Fibroblast of the aortic adventitia (primary cell): Measurements from ENCODE around the gene HCFC2. TPM values are rescaled to one million over a fixed set of nuclear protein-coding genes. Genes with fewer than 3 reads are reported as not detected.

Experiments used
- DNase-seq: peaks from one replicate; pipeline ENCODE4 v3.0.0-alpha.2; 2010; ENCODE audit warnings: low read depth
- H3K4me3 ChIP-seq: 2 replicates; pipeline ENCODE4 v1.5.1; 2011; ENCODE audit warnings: low read depth, mild to moderate bottlenecking, control low read depth, low read length, moderate library complexity
- total RNA-seq: library from RNA; depleted of rRNA; stranded (reverse); fragments of >200 nt; gene quantifications from 2 replicates; pipeline ENCODE4 v1.2.3, GENCODE V29; 2012; ENCODE audit warnings: low replicate concordance
- TF ChIP-seq, protein P1 (sequence below): IDR thresholded peaks from 2 replicates; pipeline ENCODE4 v1.5.1; 2011; ENCODE audit warnings: mild to moderate bottlenecking, low read length, control low read depth, inconsistent platforms; ENCODE audit not compliant: insufficient read depth

Gene HCFC2
- total RNA-seq, 1 donor, result 30.5 TPM

GRCh38 chr12:104143002-104143401, 78.7 kb downstream of the HCFC2 start:
- TF ChIP-seq, protein P1, sequence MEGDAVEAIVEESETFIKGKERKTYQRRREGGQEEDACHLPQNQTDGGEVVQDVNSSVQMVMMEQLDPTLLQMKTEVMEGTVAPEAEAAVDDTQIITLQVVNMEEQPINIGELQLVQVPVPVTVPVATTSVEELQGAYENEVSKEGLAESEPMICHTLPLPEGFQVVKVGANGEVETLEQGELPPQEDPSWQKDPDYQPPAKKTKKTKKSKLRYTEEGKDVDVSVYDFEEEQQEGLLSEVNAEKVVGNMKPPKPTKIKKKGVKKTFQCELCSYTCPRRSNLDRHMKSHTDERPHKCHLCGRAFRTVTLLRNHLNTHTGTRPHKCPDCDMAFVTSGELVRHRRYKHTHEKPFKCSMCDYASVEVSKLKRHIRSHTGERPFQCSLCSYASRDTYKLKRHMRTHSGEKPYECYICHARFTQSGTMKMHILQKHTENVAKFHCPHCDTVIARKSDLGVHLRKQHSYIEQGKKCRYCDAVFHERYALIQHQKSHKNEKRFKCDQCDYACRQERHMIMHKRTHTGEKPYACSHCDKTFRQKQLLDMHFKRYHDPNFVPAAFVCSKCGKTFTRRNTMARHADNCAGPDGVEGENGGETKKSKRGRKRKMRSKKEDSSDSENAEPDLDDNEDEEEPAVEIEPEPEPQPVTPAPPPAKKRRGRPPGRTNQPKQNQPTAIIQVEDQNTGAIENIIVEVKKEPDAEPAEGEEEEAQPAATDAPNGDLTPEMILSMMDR, result no peak
- no peak overlapping the region for H3K4me3 ChIP-seq
- DNase-seq, result no peak

GRCh38 chr12:104143918-104144317, 79.6 kb downstream of the HCFC2 start:
- TF ChIP-seq, protein P1, result no peak

DNA sequence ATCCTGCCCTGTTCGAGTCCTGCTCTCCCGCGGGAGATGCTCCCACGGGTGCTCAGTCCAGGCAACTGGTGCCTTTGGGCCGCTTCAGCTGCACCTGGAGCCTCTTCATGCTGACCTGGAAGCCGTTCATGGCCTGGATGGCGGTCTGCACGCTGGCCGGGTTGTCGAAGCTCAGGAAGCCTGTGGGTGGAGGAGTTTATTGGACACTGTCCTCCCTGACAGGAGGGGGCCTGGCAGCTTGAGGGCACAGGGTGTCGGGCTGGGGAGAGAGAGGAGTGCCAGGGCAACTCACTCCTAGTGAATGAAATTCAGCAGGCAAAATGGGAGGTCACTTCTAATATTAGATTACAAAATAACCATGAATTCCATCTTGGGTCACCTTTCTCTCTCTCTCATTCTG, 83.0 kb downstream of the HCFC2 start:
- DNase-seq, result no peak
- no peak overlapping the region for H3K4me3 ChIP-seq
- TF ChIP-seq, protein P1, result no peak

More at GRCh38 chr12:104143918-104144317, 79.6 kb downstream of the HCFC2 start:
- DNase-seq, result no peak
- H3K4me3 ChIP-seq, result no peak overlapping the region

- DNase-seq, result no peak
- TF ChIP-seq, protein P1, result no peak
- H3K4me3 ChIP-seq, result no peak overlapping the region
Observed at GRCh38 chr12:104150416-104150815, 86.1 kb downstream of the HCFC2 start.

DNA sequence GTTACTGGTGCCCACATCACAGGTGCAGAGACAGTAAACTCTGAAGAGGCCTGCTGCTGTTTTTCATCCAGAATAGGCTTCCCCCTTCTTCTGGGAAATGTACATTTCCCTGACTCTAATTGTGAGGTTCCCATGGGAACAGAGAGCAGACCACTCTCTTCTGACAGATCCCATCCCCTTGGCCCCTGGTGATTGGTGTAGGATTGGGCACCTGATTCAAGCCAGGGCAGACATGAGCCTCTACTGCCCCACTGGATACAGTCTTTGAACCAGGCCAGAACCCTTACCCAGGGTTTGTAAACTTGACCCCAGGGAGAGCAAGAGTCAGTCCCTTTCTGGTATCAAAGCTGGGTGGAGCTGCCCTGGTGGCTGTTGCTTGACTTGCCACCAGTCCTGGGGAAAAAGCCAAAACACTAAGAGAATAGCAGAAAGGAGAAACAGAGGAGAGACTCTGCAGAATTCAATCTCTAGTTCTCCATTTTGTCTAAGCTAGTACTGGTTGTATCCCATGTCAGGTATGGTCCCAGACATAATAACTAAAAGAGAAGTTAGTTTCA, 88.4 kb downstream of the HCFC2 start:
- no peak for DNase-seq
- no peak overlapping the region for H3K4me3 ChIP-seq
- TF ChIP-seq, protein P1, result no peak

DNA sequence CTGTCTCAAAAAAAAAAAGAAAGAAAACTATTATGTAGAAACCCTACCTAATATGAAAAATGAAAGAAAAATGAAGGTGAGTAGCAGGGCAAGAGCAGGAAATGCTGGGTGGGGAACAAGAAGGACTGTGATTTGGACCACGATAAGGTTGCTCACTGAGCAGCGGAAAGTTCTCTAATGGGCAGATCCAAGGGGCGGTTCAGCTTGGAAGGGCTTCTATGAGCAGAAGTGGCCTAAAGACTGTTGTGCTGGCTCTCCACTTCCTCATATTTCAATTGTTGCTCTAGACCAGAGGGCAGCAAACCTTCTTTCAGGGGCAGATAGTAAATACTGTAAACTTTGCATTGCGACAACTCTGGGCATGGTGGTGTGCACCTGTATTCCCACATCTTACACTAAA, 90.0 kb downstream of the HCFC2 start:
- TF ChIP-seq, protein P1, result no peak
- no peak for DNase-seq
- no peak overlapping the region for H3K4me3 ChIP-seq

DNA sequence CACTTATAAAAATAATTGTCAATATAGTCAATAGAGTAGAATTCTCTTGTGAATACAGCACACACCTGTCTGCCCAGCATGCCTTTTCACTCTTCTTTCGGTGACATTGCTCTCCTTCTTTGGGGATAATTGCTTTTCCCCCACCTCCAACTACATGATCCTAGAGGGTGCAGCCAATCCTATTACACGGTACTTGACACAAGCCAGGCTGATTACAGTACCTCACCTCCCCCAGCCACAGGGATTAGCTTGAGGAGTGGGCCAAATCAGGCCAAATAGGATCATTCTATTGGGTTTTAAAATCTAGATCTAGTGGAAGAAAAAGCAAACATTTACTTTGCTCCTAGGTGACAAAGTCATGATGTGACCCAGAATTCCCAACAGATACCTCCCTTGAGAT, 90.5 kb downstream of the HCFC2 start:
- DNase-seq, result no peak
- TF ChIP-seq, protein P1, result no peak
- H3K4me3 ChIP-seq, result no peak overlapping the region
